Activated T-helper 1 cell treated with Interleukin-2 at 50 U/mL for 16 hours (primary cell): ENCODE results near the gene MRPL53.

Experiments used
- DNase-seq: peaks from one replicate; pipeline ENCODE4 v3.0.0-alpha.2; 2020; ENCODE audit warnings: low read depth

The MRPL53 gene

GRCh38 chr2:74426181-74426758 is 46.2 kb downstream of the MRPL53 start:
- DNase-seq: no peak

- DNase-seq: no peak
Observed at GRCh38 chr2:74425523-74425922, 47.0 kb downstream of the MRPL53 start.

- no peak for DNase-seq
Observed at GRCh38 chr2:74424995-74425406, 47.5 kb downstream of the MRPL53 start.

- no peak for DNase-seq
Observed at GRCh38 chr2:74424139-74424992, 48.1 kb downstream of the MRPL53 start.

GRCh38 chr2:74423231-74424095 is 49.0 kb downstream of the MRPL53 start:
- no peak for DNase-seq
